T-helper 1 cell treated with Interleukin-12 subunit alpha and Interleukin-12 subunit beta and Interleukin-4 antibody, amounts not matched to agents 30 μg/mL and 1 μg/mL, for 36 hours (primary cell): ENCODE measurements around the gene MAPK6.
A peak's percentile ranks its signal among the peaks of the same experiment; 100 is the strongest.

Source experiments
- H3K27ac Mint-ChIP-seq: one replicate; pipeline ENCODE4 v1.8.0; 2021; ENCODE audit warnings: mild to moderate bottlenecking, mixed read lengths
- H3K27me3 Mint-ChIP-seq: one replicate; pipeline ENCODE4 v1.8.0; 2021; ENCODE audit warnings: low read depth, mixed read lengths
- H3K36me3 Mint-ChIP-seq: one replicate; pipeline ENCODE4 v1.8.0; 2021; ENCODE audit warnings: low read depth, mixed read lengths
- H3K4me1 Mint-ChIP-seq: one replicate; pipeline ENCODE4 v1.8.0; 2021; ENCODE audit warnings: low read depth, mixed read lengths
- H3K4me3 Mint-ChIP-seq: one replicate; pipeline ENCODE4 v1.8.0; 2021; ENCODE audit warnings: mild to moderate bottlenecking, moderate library complexity, mixed read lengths
- H3K9me3 Mint-ChIP-seq: one replicate; pipeline ENCODE4 v1.8.0; 2021; ENCODE audit warnings: mixed read lengths

Gene MAPK6

DNA sequence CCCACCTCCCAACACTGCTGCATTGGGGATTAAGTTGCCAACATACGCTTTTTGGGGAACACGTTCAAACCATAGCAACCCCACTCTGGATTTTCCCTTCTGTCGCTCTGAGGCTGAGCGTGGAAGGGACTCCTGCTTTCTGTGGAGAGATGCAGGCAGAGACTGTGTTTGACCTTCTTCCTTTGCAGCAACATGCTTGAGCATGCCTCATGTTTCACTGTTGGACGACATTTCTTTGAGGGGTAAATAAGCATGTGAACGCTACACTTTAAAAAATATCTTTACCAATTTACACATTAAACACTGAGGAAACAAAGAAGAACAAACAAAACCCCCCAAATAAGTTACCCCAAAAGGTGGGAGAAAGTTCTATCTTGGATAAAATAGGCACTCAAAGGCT is 14.2 kb upstream of the MAPK6 start:
- Mint-ChIP-seq H3K27me3 (no peaks in the 10 kb centered on the region), H3K27ac (no peak overlapping the region), H3K4me1 (peaks cover 48% of the 10 kb centered on the region), H3K36me3 (no peaks in the 10 kb centered on the region), H3K9me3 (peaks cover 3% of the 10 kb centered on the region), H3K4me3 (no peak overlapping the region)

DNA sequence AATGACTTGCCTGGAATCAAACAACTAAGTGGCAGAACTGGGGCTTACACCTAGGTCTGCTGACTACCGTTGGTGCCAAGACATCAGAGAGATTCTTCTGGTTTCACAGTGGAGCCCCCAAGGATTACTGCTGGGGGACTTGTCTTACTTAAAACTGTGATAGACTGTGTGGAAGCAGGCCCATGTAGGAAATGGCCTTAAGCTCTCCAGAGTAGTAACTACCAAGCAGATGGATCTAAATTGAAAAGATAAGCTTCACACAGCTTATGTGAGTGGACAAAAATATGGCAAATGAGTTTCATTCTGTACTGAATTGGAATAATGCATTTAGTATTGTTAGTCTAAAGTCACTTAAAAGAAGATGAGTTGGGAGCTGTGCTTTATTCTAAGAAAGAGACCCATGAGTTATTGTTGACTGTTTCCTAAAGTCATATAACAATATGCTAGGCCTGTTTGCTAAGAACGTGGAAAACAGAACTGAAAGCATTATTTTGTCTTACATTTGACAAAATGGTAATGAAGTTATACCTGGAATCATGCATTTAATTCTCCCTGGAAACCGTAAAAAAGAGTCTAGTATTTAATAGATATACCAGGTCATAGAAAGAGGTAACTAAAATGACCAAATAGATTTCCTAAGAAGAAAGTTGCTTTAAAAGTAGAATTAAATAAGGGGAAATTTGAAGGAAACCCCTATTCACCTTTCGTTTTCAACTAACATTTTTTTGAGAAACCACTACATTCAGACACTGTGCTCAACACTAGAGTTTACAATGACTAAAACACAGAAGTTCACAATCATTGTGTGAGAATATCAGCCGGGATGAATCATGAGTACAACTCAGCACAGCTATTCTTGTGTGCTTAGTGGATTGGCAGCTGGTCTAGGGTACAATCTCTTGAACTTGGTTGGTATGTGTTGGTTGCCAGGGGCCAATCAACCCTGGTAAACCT is 13.0 kb upstream of the MAPK6 start:
- Mint-ChIP-seq H3K9me3 (peaks cover 3% of the 10 kb centered on the region), H3K4me1 (peaks cover 51% of the 10 kb centered on the region), H3K36me3 (peaks cover 2% of the 10 kb centered on the region), H3K27me3 (no peaks in the 10 kb centered on the region), H3K27ac (peak overlapping the region; percentile 77), H3K4me3 (peak overlapping the region; percentile 63)

DNA sequence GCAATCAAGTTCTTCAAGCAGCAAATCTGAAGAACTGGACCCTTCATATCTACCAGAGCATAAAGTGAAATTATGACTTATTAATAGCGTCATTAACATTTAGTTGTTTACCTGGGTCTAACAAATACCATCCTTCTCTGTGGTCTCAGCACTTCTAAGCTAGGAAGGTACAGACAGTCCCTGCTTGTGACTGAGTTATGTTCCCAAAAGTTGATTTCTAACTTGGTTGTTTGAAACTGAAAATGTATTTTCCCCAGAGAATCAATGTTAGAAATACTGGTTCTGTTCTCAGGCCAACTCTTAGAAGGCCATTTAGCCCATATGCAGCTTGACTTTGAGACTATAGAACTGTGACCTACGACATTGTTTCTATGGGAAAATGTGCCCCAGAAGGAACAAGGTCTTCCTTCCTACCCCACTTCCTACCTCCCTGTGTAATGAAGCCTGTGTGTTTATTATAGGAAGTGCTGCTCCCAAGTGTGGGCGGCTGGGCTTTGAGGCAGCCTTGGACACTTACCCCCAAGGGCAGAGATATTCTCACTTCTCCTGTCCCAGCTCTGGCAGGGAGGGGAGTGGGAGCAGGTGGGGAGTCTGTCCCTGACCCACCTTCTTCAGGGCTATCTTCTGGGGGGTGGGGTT is 12.2 kb upstream of the MAPK6 start:
- Mint-ChIP-seq H3K4me1 (peaks cover 56% of the 10 kb centered on the region), H3K36me3 (peaks cover 2% of the 10 kb centered on the region), H3K4me3 (no peak overlapping the region), H3K27me3 (no peaks in the 10 kb centered on the region), H3K9me3 (peaks cover 3% of the 10 kb centered on the region), H3K27ac (peak overlapping the region; percentile 77)

DNA sequence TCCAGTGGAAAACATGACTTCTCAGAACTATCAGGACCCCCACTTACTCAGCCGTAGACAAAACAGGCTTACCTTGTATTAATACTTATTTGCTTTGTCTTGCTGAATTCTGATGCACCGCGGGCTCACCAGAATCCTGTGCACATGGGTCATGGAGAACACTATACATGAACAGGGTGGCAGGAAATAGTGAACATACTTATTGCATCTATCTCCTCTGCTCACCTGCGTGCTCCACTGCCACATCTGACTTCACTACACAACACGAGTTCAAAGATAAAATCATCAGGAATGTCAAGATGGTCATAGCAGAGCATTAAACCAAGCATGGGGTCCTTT is 10.7 kb upstream of the MAPK6 start:
- Mint-ChIP-seq H3K27me3 (no peaks in the 10 kb centered on the region), H3K9me3 (no peaks in the 10 kb centered on the region), H3K36me3 (peaks cover 2% of the 10 kb centered on the region), H3K4me1 (peaks cover 58% of the 10 kb centered on the region), H3K4me3 (peak overlapping the region; percentile 17), H3K27ac (peak overlapping the region; percentile 80)

DNA sequence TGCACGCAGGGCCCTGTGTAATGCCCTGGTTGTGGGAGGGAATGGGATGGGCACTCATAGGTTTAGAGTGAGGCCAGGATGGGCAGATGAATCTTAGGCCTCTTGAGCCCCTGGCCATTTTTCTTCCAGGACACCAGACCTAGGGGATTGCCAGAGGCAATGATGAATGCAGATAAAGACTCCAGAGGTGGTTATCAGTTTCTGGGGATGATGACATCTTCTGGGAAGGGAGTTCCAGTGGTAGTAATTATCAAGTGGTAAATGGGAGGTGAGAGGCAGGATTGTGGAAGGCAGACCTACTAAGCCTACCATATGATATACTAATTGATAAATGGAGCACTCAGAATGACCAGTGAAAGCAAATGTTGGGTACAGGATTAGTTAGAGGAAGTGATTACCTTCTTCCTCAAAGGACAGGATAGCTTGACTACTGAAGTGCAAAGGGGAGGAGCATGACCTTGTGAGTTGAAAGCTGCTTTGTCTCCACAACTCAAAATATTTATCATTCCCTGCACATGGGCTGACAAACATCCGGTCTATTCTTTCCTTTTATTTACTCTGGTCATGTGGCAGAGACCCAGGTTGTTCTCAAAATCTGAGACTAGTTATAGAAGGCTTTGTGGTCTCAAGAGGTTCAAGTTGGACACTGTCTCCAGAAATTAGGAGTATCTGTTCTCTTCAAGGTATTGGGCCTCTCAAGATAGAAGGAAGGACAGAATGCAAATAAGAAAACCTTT is 10.2 kb upstream of the MAPK6 start:
- H3K4me1 Mint-ChIP-seq, result peaks cover 59% of the 10 kb centered on the region
- no peaks in the 10 kb centered on the region for H3K9me3 Mint-ChIP-seq
- peak overlapping the region; percentile 17 for H3K4me3 Mint-ChIP-seq
- peak overlapping the region; percentile 80 for H3K27ac Mint-ChIP-seq
- peaks cover 2% of the 10 kb centered on the region for H3K36me3 Mint-ChIP-seq
- no peaks in the 10 kb centered on the region for H3K27me3 Mint-ChIP-seq

DNA sequence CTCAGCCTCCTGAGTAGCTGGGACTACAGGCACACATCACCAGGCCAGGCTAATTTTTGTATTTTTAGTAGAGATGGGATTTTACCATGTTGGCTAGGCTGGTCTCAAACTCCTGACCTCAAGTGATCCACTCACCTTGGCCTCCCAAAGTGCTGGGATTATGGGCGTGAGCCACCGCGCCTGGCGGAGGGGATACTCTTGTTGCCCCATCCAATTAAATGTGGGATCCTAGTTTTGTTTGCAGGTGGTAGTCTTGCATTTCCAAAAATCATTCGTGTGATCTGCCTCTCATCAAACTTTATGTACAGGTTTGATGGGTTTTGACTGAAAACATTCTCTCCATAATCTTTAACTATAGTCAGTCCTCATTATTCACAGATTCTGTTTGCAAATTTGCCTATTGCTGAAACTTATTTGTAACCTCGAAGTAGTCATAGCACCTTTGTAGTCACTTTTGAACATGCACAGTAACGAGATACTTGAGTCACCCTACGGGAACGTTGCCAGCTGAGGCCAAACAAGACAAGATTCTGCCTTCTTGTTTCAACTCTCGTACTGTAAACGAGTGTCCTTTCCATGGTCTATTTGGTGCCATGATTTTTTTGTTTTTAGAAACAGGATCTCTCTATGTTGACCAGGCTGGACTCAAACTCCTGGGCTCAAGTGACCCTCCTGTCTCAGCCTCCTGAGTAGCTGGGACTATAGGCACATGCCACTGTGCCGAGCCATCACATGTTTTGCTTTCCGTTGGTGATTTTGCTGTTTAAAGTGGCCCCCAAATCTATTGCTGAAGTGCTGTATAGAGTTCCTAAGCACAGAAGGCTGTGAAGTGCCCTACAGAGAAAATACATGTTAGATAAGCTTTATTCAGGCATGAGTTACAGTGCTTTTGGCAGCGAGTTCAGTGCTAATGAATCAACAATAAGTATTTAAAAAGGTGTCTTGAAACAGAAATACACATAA is 8.1 kb upstream of the MAPK6 start:
- H3K4me3 Mint-ChIP-seq, result no peak overlapping the region

DNA sequence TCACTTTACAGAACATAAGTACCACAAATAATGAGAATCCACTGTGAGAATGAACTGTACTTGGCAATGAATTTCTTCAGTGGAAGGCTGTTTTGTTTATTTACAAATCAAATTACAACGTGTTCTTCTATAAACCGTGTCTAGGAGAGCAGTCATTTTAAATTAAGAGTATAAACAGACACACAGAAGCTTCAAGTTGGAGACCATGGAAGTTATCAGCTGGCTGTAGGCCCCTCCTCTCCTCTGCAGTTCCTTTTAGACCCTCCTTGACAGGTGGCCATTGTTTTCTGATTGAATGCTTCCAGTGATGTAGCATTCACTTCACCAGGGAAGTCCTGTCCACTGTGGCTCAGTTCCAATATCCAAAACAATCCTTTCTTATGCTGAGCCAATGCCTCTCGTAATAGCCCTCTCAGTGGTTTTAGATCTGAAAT is 7.3 kb upstream of the MAPK6 start:
- H3K9me3 Mint-ChIP-seq, result no peaks in the 10 kb centered on the region
- no peaks in the 10 kb centered on the region for H3K27me3 Mint-ChIP-seq
- peaks cover 2% of the 10 kb centered on the region for H3K36me3 Mint-ChIP-seq
- H3K4me3 Mint-ChIP-seq, result no peak overlapping the region
- H3K4me1 Mint-ChIP-seq, result peaks cover 45% of the 10 kb centered on the region
- no peak overlapping the region for H3K27ac Mint-ChIP-seq

More for the DNA sequence above, 8.1 kb upstream of the MAPK6 start:
- peak overlapping the region; percentile 39 for H3K27ac Mint-ChIP-seq
- H3K9me3 Mint-ChIP-seq, result no peaks in the 10 kb centered on the region
- H3K4me1 Mint-ChIP-seq, result peaks cover 53% of the 10 kb centered on the region
- peaks cover 2% of the 10 kb centered on the region for H3K36me3 Mint-ChIP-seq
- no peaks in the 10 kb centered on the region for H3K27me3 Mint-ChIP-seq

DNA sequence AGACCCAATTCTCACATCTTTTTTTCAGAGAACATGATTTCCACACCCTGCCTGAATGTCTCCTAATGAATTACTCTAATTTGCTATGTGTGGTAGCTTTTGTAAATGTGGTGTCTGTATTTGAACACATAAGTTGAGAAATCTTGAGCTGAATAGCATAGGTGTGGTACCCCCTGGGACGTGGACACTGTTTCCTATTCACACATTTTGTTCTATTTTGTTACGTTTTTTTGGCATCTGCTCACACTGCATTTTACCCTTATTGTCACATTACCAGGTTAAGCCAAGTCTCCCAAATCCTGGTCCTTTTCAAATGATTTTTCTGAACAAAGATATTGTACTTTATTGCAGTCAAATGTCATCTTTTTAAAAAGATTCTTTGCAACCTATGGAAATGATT is 6.8 kb upstream of the MAPK6 start:
- peaks cover 40% of the 10 kb centered on the region for H3K4me1 Mint-ChIP-seq
- peaks cover 2% of the 10 kb centered on the region for H3K36me3 Mint-ChIP-seq
- H3K27ac Mint-ChIP-seq, result no peak overlapping the region
- peaks cover 4% of the 10 kb centered on the region for H3K27me3 Mint-ChIP-seq
- H3K4me3 Mint-ChIP-seq, result no peak overlapping the region
- H3K9me3 Mint-ChIP-seq, result no peaks in the 10 kb centered on the region

DNA sequence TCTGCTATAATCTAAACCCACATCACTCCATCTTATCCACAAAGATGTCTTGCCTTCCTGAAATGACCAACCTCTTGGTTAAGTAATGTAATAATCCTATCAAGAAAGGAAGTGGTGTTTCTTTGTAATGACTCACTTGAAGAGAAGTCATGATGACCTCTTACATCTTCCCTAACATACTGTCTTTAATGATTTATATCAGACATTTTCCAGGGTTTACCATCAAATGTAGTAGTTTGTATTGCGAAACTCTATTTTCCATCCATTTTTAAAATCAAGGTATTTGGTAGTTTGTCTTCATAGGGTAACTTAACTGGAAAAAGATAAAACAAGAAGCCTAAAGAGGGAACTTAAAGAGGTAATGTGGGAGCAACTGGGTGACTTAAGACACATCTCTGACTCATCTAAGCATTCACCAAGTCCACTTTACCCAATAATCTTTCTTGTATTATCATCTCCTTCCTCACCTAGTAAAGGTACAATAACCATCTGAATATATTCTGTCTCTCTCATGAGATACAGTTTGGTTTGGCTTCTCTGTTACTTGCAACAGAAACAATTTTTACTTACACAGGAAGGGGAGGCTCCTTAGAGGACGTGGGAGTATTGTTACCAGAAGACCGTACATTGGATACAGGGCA is 5.7 kb upstream of the MAPK6 start:
- no peak overlapping the region for H3K4me3 Mint-ChIP-seq
- H3K27ac Mint-ChIP-seq, result peak overlapping the region; percentile 67

DNA sequence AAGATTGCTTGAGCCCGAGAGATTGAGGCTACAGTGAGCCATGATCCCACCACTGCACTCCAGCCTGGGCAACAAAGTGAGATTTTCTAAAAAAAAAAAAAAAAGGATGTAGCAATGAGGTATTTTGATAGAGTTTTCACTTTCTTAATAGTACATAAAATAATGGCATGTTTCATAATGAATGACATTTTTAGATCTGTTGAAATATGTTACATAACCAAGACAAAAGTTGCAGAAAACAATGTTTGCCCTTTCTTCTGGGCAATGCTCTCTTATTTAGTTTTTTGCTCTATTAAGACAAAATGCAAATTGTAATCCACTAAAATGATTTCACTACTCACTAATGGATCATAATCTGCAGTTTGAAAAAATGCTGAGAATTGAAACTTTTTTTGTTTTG is 4.4 kb upstream of the MAPK6 start:
- Mint-ChIP-seq H3K27me3 (peaks cover 14% of the 10 kb centered on the region), H3K4me1 (peaks cover 31% of the 10 kb centered on the region), H3K36me3 (peaks cover 3% of the 10 kb centered on the region), H3K27ac (no peak overlapping the region), H3K4me3 (no peak overlapping the region), H3K9me3 (no peaks in the 10 kb centered on the region)

More for the DNA sequence above, 5.7 kb upstream of the MAPK6 start:
- Mint-ChIP-seq H3K9me3 (no peaks in the 10 kb centered on the region), H3K4me1 (peaks cover 33% of the 10 kb centered on the region), H3K36me3 (peaks cover 2% of the 10 kb centered on the region), H3K27me3 (peaks cover 9% of the 10 kb centered on the region)

DNA sequence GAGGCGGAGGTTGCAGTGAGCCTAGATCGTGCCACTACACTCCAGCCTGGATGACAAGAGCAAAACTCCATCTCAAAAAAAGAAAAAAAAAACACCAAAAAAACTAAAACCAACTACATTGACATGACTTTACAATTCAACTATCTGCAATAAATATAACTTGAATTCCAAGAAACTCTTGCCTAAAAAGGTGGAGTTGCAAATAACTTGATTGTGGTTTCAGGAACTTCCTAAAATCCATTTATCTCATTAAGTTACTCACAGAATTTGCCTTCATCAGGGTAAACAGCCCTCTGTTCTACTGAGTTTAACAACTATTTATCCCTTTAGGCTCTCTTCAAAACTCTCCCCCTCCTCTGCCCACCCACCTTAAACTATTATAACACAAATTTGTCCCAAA is 2.7 kb upstream of the MAPK6 start:
- no peak overlapping the region for H3K27ac Mint-ChIP-seq
- peaks cover 14% of the 10 kb centered on the region for H3K27me3 Mint-ChIP-seq
- no peak overlapping the region for H3K4me3 Mint-ChIP-seq

DNA sequence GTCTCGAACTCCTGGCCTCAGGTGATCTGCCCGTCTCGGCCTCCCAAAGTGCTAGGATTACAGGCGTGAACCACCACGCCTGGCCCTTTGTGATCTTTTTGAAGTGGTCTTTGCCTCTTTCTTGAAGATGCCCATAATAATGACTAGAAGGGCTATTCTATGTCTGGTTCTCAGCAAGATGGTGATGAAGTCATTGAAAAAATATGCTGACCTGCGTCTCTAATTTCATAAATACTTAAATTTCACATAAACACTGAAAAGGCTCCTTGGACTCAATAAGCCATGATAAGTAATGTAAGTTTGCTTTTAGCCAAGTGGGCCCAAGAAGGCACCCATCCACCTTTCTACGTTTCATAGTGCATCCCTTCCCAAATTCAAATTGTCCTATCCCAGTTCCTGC is 775 bp upstream of the MAPK6 start:
- peak overlapping the region; percentile 97 for H3K4me3 Mint-ChIP-seq
- peaks cover 7% of the 10 kb centered on the region for H3K36me3 Mint-ChIP-seq
- peak overlapping the region; percentile 100 for H3K27ac Mint-ChIP-seq
- H3K9me3 Mint-ChIP-seq, result no peaks in the 10 kb centered on the region
- peaks cover 14% of the 10 kb centered on the region for H3K27me3 Mint-ChIP-seq
- peaks cover 35% of the 10 kb centered on the region for H3K4me1 Mint-ChIP-seq

More for the DNA sequence above, 2.7 kb upstream of the MAPK6 start:
- H3K4me1 Mint-ChIP-seq, result peaks cover 38% of the 10 kb centered on the region
- peaks cover 5% of the 10 kb centered on the region for H3K36me3 Mint-ChIP-seq
- H3K9me3 Mint-ChIP-seq, result no peaks in the 10 kb centered on the region

DNA sequence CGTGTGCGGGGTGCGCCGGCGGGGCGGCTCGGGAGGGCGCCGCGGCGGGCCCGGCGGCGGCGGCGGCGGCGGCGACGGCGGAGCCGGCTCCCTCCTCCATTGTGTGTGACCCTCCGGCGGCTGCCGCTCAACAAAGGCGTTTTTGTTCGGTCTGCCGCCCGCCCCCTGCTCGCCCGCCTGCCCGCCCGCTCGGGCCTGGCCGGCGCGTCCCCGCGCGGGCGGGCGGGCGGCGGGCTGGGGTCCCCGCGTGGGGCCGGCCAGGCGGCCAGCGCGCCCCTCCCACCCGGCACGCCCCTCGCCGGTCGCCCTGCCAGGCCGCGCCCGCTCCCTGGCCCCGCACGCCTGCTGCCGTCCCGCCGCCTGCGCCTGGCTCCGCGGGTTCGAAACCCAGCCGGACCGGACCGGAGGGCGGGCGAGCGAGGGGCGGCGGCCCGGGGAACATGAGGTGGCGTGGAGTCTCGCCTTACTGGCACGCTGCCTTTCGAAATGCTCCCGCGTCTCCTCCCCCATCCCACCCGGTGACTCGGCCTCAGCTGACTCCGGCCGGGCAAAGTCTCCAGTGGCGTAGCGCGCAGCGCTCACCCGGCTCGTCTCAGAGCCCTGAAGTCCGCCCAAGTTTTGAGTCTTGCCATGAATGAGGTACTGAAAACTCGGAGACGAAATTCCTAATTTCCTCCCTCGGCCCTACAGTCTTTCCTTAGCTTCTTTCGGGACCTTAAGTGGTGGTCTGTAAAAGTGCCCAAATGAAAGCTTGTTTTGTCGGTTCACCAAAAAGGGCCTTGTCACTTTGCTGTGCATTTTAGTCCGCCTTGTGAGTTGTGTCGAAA is 588 bp downstream of the MAPK6 start:
- H3K9me3 Mint-ChIP-seq, result no peaks in the 10 kb centered on the region
- peaks cover 7% of the 10 kb centered on the region for H3K36me3 Mint-ChIP-seq
- H3K4me3 Mint-ChIP-seq, result peak overlapping the region; percentile 97

More for the DNA sequence above, 588 bp downstream of the MAPK6 start:
- Mint-ChIP-seq H3K27me3 (peaks cover 14% of the 10 kb centered on the region), H3K4me1 (peaks cover 31% of the 10 kb centered on the region), H3K27ac (peak overlapping the region; percentile 100)
